K562 (cell line): Measurements from ENCODE around the gene SOWAHA. TPM values are rescaled to one million over a fixed set of nuclear protein-coding genes. Genes with fewer than 3 reads are reported as not detected.

Experiments
- CHD4 ChIP-seq: fragments of 200-600 bp; sonication (generic); IDR thresholded peaks from 3 replicates; pipeline ENCODE4 v1.6.1; 2012; ENCODE audit warnings: low read depth, mild to moderate bottlenecking, mixed read lengths, low read length, inconsistent platforms; ENCODE audit not compliant: insufficient read depth, insufficient replicate concordance, poor library complexity, severe bottlenecking
- COPS2 ChIP-seq: fragments of 450-650 bp; conservative IDR thresholded peaks from 2 replicates; pipeline ENCODE4 v1.6.1; 2016; ENCODE audit warnings: mild to moderate bottlenecking, moderate library complexity
- DMBX1 ChIP-seq: fragments of 250-450 bp; sonication (Bioruptor Pico); IDR thresholded peaks from 2 replicates; pipeline ENCODE4 v1.8.0; 2022; ENCODE audit warnings: inconsistent platforms, mild to moderate bottlenecking, moderate library complexity, borderline replicate concordance
- GTF2A2 ChIP-seq: IDR thresholded peaks from 2 replicates; pipeline ENCODE4 v1.6.1; 2016; ENCODE audit warnings: mild to moderate bottlenecking, missing genetic modification characterization, missing compliant biosample characterization
- KDM5B ChIP-seq: fragments of 200-600 bp; sonication (generic); IDR thresholded peaks from 2 replicates; pipeline ENCODE4 v1.6.1; 2012; ENCODE audit warnings: low read depth, mild to moderate bottlenecking, moderate library complexity, low read length, control low read depth, inconsistent platforms; ENCODE audit not compliant: insufficient replicate concordance
- MYBL2 ChIP-seq, 2 experiments: fragments of 450-650 bp in 1 of 2; sonication (generic) in 1 of 2; formaldehyde crosslinking in 1 of 2; IDR thresholded peaks; 2 replicates each; pipeline versions ENCODE4 v1.6.1 to v1.8.1; 2017 to 2022; ENCODE audit warnings: borderline replicate concordance in 1 of 2, inconsistent platforms in 1 of 2, low read depth in 1 of 2, mild to moderate bottlenecking in 1 of 2, missing genetic modification reagents in 1 of 2, moderate library complexity in 1 of 2
- NELFE ChIP-seq: IDR thresholded peaks from 2 replicates; pipeline ENCODE4 v1.6.1; 2011; ENCODE audit warnings: mild to moderate bottlenecking; ENCODE audit not compliant: insufficient read depth, insufficient read length
- PHF20 ChIP-seq: fragments of 450-650 bp; IDR thresholded peaks from 2 replicates; pipeline ENCODE4 v1.6.1; 2018; ENCODE audit not compliant: partially characterized antibody
- TAL1 ChIP-seq: fragments of 450-650 bp; IDR thresholded peaks from 2 replicates; pipeline ENCODE4 v1.6.1; 2016; ENCODE audit warnings: mild to moderate bottlenecking
- TCFL5 ChIP-seq: fragments of 250-450 bp; sonication (Bioruptor Pico); conservative IDR thresholded peaks from 2 replicates; pipeline ENCODE4 v1.6.1; 2021; ENCODE audit warnings: mild to moderate bottlenecking, moderate library complexity, matching md5 sums
- ZBTB1 ChIP-seq: sonication (generic); formaldehyde crosslinking; IDR thresholded peaks from 2 replicates; pipeline ENCODE4 v1.8.1; 2023; ENCODE audit warnings: missing genetic modification reagents, low read depth, mild to moderate bottlenecking, borderline replicate concordance
- ZNF239 ChIP-seq: fragments of 250-450 bp; sonication (Bioruptor Pico); IDR thresholded peaks from 2 replicates; pipeline ENCODE4 v1.4.0; 2020; ENCODE audit warnings: mild to moderate bottlenecking
- ZNF77 ChIP-seq: fragments of 250-450 bp; sonication (Bioruptor Pico); IDR thresholded peaks from 2 replicates; pipeline ENCODE4 v1.5.0; 2020
- polyA plus RNA-seq, 8 experiments: library from polyadenylated mRNA; depleted of rRNA in 4 of 8; stranded (reverse) in 5 of 8; unstranded in 3 of 8; fragments of >200 nt; fragmentation: Nextera tagmentation in 2 of 8; fragmentation: Illumina TruSeq in 1 of 8; extraction: Ambion mirVana in 2 of 8; extraction: Trizol in 1 of 8; gene quantifications; 2 replicates each; pipeline versions ENCODE4 v1.2.1 to v1.2.3, GENCODE V29; 2011 to 2014; ENCODE audit warnings: inconsistent platforms in 1 of 8, missing spikeins in 1 of 8
- total RNA-seq, 7 experiments: library from RNA; depleted of rRNA in 6 of 7; stranded (reverse); fragments of >200 nt in 6 of 7; fragmentation: Illumina TruSeq in 2 of 7; extraction: Trizol in 2 of 7; gene quantifications; 2 replicates each; pipeline versions ENCODE4 v1.2.1 to v1.2.3, GENCODE V29; 2011 to 2021; ENCODE audit warnings: low replicate concordance in 1 of 7
- TF ChIP-seq, protein P1 (sequence below): fragments of 450-650 bp; formaldehyde crosslinking; IDR thresholded peaks from 2 replicates; pipeline ENCODE4 v1.4.0; 2020; ENCODE audit warnings: mild to moderate bottlenecking, moderate library complexity
- TF ChIP-seq, protein P2 (sequence below): sonication (generic); formaldehyde crosslinking; IDR thresholded peaks from 2 replicates; pipeline ENCODE4 v1.8.0; 2023; ENCODE audit warnings: missing genetic modification reagents, mild to moderate bottlenecking, borderline replicate concordance
- TF ChIP-seq, protein P3 (sequence below): conservative IDR thresholded peaks from 2 replicates; pipeline ENCODE4 v1.6.1; 2011; ENCODE audit warnings: low read depth, mild to moderate bottlenecking, low read length; ENCODE audit not compliant: control insufficient read depth
- TF ChIP-seq, protein P4 (sequence below): fragments of 250-450 bp; sonication (Bioruptor Pico); IDR thresholded peaks from 2 replicates; pipeline ENCODE4 v1.5.0; 2021

The SOWAHA gene
- total and polyA plus RNA-seq, 9 of the 15 experiments (the other 6 are each of a cell fraction or from before 2014, with no cell fraction given) = not detected

DNA sequence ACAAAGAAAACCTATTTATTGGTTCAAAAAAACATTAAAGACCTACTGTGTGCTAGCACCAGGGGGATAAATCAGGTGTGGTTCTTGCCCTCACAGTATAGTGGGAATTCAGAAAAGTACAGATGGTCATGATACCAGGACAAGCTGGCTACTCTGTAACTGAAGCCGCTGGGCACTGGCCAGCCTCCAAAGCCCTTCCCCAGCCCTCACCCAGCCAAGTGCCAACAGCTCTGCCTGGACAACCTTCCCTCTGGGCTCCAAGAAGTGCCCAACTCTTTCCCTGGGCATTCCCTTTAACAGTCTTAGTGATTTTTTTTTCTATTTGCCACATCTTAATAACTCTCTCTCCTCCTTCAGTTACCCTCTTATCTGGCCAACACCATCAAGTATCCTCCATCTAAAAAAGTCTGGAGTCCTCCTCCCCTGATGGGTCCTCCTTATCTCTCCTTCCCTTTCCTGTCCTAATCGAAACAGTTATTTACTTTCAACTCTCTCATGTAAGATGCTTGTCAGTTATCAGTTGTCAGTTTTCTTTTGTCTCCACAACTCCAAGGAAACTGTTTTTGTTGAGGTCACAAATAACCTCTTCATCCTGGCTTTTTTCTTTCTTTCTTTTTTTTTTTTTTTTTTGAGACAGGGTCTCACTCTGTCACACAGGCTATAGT is 22.8 kb upstream of the SOWAHA start (continued):
- no peak for TF ChIP-seq MYBL2 (IDR thresholded peaks at IDR 0.05; ENCODE audit: low read depth)
- TF ChIP-seq MYBL2 (CRISPR knock-in tag; IDR thresholded peaks at IDR 0.05; ENCODE audit: borderline replicate concordance) = no peak
- TF ChIP-seq DMBX1 (CRISPR knock-in tag) = no peak
- no peak for TF ChIP-seq COPS2
- TF ChIP-seq, protein P1, sequence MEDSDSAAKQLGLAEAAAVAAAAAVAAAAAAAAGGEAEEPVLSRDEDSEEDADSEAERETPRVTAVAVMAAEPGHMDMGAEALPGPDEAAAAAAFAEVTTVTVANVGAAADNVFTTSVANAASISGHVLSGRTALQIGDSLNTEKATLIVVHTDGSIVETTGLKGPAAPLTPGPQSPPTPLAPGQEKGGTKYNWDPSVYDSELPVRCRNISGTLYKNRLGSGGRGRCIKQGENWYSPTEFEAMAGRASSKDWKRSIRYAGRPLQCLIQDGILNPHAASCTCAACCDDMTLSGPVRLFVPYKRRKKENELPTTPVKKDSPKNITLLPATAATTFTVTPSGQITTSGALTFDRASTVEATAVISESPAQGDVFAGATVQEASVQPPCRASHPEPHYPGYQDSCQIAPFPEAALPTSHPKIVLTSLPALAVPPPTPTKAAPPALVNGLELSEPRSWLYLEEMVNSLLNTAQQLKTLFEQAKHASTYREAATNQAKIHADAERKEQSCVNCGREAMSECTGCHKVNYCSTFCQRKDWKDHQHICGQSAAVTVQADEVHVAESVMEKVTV = no peak
- TF ChIP-seq, protein P2, sequence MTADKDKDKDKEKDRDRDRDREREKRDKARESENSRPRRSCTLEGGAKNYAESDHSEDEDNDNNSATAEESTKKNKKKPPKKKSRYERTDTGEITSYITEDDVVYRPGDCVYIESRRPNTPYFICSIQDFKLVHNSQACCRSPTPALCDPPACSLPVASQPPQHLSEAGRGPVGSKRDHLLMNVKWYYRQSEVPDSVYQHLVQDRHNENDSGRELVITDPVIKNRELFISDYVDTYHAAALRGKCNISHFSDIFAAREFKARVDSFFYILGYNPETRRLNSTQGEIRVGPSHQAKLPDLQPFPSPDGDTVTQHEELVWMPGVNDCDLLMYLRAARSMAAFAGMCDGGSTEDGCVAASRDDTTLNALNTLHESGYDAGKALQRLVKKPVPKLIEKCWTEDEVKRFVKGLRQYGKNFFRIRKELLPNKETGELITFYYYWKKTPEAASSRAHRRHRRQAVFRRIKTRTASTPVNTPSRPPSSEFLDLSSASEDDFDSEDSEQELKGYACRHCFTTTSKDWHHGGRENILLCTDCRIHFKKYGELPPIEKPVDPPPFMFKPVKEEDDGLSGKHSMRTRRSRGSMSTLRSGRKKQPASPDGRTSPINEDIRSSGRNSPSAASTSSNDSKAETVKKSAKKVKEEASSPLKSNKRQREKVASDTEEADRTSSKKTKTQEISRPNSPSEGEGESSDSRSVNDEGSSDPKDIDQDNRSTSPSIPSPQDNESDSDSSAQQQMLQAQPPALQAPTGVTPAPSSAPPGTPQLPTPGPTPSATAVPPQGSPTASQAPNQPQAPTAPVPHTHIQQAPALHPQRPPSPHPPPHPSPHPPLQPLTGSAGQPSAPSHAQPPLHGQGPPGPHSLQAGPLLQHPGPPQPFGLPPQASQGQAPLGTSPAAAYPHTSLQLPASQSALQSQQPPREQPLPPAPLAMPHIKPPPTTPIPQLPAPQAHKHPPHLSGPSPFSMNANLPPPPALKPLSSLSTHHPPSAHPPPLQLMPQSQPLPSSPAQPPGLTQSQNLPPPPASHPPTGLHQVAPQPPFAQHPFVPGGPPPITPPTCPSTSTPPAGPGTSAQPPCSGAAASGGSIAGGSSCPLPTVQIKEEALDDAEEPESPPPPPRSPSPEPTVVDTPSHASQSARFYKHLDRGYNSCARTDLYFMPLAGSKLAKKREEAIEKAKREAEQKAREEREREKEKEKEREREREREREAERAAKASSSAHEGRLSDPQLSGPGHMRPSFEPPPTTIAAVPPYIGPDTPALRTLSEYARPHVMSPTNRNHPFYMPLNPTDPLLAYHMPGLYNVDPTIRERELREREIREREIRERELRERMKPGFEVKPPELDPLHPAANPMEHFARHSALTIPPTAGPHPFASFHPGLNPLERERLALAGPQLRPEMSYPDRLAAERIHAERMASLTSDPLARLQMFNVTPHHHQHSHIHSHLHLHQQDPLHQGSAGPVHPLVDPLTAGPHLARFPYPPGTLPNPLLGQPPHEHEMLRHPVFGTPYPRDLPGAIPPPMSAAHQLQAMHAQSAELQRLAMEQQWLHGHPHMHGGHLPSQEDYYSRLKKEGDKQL = no peak
- no peak for TF ChIP-seq TCFL5 (CRISPR knock-in tag)
- no peak for TF ChIP-seq NELFE
- TF ChIP-seq ZBTB1 (CRISPR knock-in tag) = no peak
- no peak for TF ChIP-seq GTF2A2 (tag)
- no peak for TF ChIP-seq KDM5B
- TF ChIP-seq ZNF77 = no peak
- TF ChIP-seq, protein P3, sequence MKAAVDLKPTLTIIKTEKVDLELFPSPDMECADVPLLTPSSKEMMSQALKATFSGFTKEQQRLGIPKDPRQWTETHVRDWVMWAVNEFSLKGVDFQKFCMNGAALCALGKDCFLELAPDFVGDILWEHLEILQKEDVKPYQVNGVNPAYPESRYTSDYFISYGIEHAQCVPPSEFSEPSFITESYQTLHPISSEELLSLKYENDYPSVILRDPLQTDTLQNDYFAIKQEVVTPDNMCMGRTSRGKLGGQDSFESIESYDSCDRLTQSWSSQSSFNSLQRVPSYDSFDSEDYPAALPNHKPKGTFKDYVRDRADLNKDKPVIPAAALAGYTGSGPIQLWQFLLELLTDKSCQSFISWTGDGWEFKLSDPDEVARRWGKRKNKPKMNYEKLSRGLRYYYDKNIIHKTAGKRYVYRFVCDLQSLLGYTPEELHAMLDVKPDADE = no peak
- no peak for TF ChIP-seq ZNF239 (CRISPR knock-in tag)
- TF ChIP-seq PHF20 = no peak
- no peak for TF ChIP-seq CHD4
- TF ChIP-seq, protein P4, sequence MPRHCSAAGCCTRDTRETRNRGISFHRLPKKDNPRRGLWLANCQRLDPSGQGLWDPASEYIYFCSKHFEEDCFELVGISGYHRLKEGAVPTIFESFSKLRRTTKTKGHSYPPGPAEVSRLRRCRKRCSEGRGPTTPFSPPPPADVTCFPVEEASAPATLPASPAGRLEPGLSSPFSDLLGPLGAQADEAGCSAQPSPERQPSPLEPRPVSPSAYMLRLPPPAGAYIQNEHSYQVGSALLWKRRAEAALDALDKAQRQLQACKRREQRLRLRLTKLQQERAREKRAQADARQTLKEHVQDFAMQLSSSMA (CRISPR knock-in tag) = no peak
- TF ChIP-seq TAL1 = peak; percentile 70
